ENCODE data around the gene PSPC1.
A peak's percentile ranks its signal among the peaks of the same experiment; 100 is the strongest.
"Not testable (repeated sequence)": the region's sequence is repeated elsewhere in the genome, so short reads cannot be mapped to it uniquely, and the experiment has no call there.

The PSPC1 gene

GRCh38 chr13:19782727-19783682 is at the start of gene PSPC1:
Gene PSPC1 (minus strand): TSS chr13:19782945. CDS start chr13:19782757, 188 bp downstream.
- DNase-seq (ENCODE audit: low read depth, low spot score) = peak; percentile 97

GRCh38 chr13:19822673-19823072 is 39.9 kb upstream of the PSPC1 start:
- DNase-seq (ENCODE audit: low read depth, low spot score) = no peak

GRCh38 chr13:19818223-19818842 is 35.6 kb upstream of the PSPC1 start:
- DNase-seq (ENCODE audit: low read depth, low spot score) = peak; percentile 93

GRCh38 chr13:19817510-19818158 is 34.9 kb upstream of the PSPC1 start:
- no peak for DNase-seq (ENCODE audit: low read depth, low spot score)

- DNase-seq (ENCODE audit: low read depth, low spot score) = no peak
These were observed 34.4 kb upstream of the PSPC1 start for GRCh38 chr13:19817106-19817505.

GRCh38 chr13:19815842-19816241 is 33.1 kb upstream of the PSPC1 start:
- not testable (repeated sequence) for DNase-seq (ENCODE audit: low read depth, low spot score)

- DNase-seq (ENCODE audit: low read depth, low spot score) = no peak
These were observed 28.5 kb upstream of the PSPC1 start for GRCh38 chr13:19810996-19811881.

- DNase-seq (ENCODE audit: low read depth, low spot score) = no peak
These were observed 27.4 kb upstream of the PSPC1 start for GRCh38 chr13:19810151-19810550.

- no peak for DNase-seq (ENCODE audit: low read depth, low spot score)
These were observed 23.0 kb upstream of the PSPC1 start for GRCh38 chr13:19805765-19806164.

- peak; percentile 25 for DNase-seq (ENCODE audit: low read depth, low spot score)
These were observed 13.2 kb upstream of the PSPC1 start for GRCh38 chr13:19795956-19796355.

GRCh38 chr13:19794631-19795030 is 11.9 kb upstream of the PSPC1 start:
- peak; percentile 94 for DNase-seq (ENCODE audit: low read depth, low spot score)

GRCh38 chr13:19791953-19792537 is 9.3 kb upstream of the PSPC1 start:
- DNase-seq (ENCODE audit: low read depth, low spot score) = peak; percentile 35

- peak; percentile 49 for DNase-seq (ENCODE audit: low read depth, low spot score)
These were observed 557 bp downstream of the PSPC1 start for GRCh38 chr13:19782049-19782726.

GRCh38 chr13:19781526-19781925 is 1.2 kb downstream of the PSPC1 start:
- no peak for DNase-seq (ENCODE audit: low read depth, low spot score)

- peak; percentile 41 for DNase-seq (ENCODE audit: low read depth, low spot score)
These were observed 1.9 kb downstream of the PSPC1 start for GRCh38 chr13:19780753-19781418.

GRCh38 chr13:19772306-19772705 is 10.4 kb downstream of the PSPC1 start:
- no peak for DNase-seq (ENCODE audit: low read depth, low spot score)

GRCh38 chr13:19769854-19770253 is 12.9 kb downstream of the PSPC1 start:
- no peak for DNase-seq (ENCODE audit: low read depth, low spot score)

GRCh38 chr13:19767966-19768365 is 14.8 kb downstream of the PSPC1 start:
- DNase-seq (ENCODE audit: low read depth, low spot score) = no peak

- peak; percentile 71 for DNase-seq (ENCODE audit: low read depth, low spot score)
These were observed 16.2 kb downstream of the PSPC1 start for GRCh38 chr13:19766591-19766990.

GRCh38 chr13:19764237-19764636 is 18.5 kb downstream of the PSPC1 start:
- no peak for DNase-seq (ENCODE audit: low read depth, low spot score)

Data from ELF-1 (cell line).